ENCODE measurements around the gene GNB4.

The GNB4 gene

DNA sequence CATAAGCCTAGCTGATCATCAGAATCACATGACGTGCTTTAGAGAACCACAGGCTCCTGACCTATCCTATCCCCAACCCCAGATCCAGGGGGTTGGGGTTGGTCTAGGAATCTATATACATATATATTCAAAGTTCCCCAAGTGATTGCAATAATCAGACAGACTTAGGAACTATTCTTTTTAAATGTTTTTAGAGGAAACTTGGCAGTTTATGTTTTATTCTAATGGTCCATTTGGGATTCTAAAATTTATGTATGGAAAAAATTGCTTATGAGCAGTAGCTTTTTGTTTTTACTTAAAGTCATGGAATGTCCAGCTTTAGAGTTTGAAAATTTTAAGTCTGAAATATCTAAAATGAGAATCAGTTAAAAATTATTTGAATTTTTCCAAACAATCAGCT lies 81.6 kb downstream of the GNB4 start:
- Histone ChIP-seq H3K36me3 (ENCODE audit: control insufficient read depth in 1 of 2, insufficient read depth in 2 of 2, low read length in 2 of 2) (peaks cover 8% of the 10 kb centered on the region in 2 experiments), H2AFZ (ENCODE audit: insufficient read depth, low read length, poor library complexity) (no peak overlapping the region), H3K4me3 (ENCODE audit: low read depth, low read length) (no peak overlapping the region), H3K27me3 (ENCODE audit: insufficient read depth, low read length) (no peaks in the 10 kb centered on the region), H3K23ac (ENCODE audit: low read length) (no peak overlapping the region), H3K27ac (ENCODE audit: low read depth, low read length) (no peak overlapping the region), H3K4me1 (ENCODE audit: control insufficient read depth in 1 of 2, insufficient read depth in 2 of 2, low read length in 2 of 2) (no peaks in the 10 kb centered on the region), H2BK120ac (ENCODE audit: insufficient read depth, low read length, poor library complexity) (no peak overlapping the region), H2BK12ac (ENCODE audit: low read length) (no peak overlapping the region), H3K4me2 (ENCODE audit: low read length) (no peak overlapping the region), H4K91ac (ENCODE audit: low read depth, low read length) (no peak overlapping the region), H2BK5ac (ENCODE audit: low read depth, low read length, poor library complexity) (no peak overlapping the region), H3K79me1 (ENCODE audit: low read length) (no peaks in the 10 kb centered on the region), H4K8ac (ENCODE audit: low read depth, low read length) (no peak overlapping the region), H3K79me2 (ENCODE audit: control insufficient read depth, insufficient read depth, low read length, poor library complexity) (no peaks in the 10 kb centered on the region), H3K18ac (ENCODE audit: low read length) (no peak overlapping the region), H4K12ac (ENCODE audit: low read depth, low read length) (no peak overlapping the region), H2AK5ac (ENCODE audit: low read length) (no peak overlapping the region), H3K9me3 (ENCODE audit: insufficient read depth, low read depth, low read length) (no peaks in the 10 kb centered on the region), H3K9ac (ENCODE audit: low read length) (no peak overlapping the region), H3K14ac (ENCODE audit: low read length) (no peak overlapping the region), H3K4ac (ENCODE audit: low read depth, low read length) (no peak overlapping the region)
- no peak for DNase-seq
- no CpG with 5 or more reads among the region's 1 CpG for WGBS (ENCODE audit: extremely low coverage, insufficient coverage, insufficient read length)

DNA sequence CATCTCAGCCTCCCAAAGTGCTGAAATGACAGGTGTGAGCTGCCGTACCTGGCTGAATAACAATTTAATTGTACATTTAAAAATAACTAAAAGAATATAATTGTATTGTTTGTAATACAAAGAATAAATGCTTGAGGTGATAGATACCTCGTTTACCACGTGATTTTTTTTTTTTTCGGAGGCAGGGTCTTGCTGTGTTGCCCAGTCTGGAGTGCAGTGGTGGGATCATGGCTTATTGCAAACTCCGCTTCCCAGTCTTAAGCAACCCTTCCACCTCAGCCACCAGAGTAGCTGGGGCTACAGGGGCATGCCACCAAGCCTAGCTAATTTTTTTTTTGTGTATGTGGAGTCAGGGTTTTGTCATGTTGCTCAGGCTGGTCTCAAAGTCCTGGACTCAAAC lies 87.9 kb downstream of the GNB4 start:
- Histone ChIP-seq H3K36me3 (ENCODE audit: control insufficient read depth in 1 of 2, insufficient read depth in 2 of 2, low read length in 2 of 2) (peaks cover 16 to 21% of the 10 kb centered on the region in 2 experiments), H3K4me2 (ENCODE audit: low read length) (no peak overlapping the region), H3K79me2 (ENCODE audit: control insufficient read depth, insufficient read depth, low read length, poor library complexity) (no peaks in the 10 kb centered on the region), H4K12ac (ENCODE audit: low read depth, low read length) (no peak overlapping the region), H2BK12ac (ENCODE audit: low read length) (no peak overlapping the region), H3K9me3 (ENCODE audit: insufficient read depth, low read depth, low read length) (no peaks in the 10 kb centered on the region), H3K4ac (ENCODE audit: low read depth, low read length) (no peak overlapping the region), H3K23ac (ENCODE audit: low read length) (no peak overlapping the region), H2AK5ac (ENCODE audit: low read length) (no peak overlapping the region), H4K91ac (ENCODE audit: low read depth, low read length) (no peak overlapping the region), H3K18ac (ENCODE audit: low read length) (no peak overlapping the region), H2BK120ac (ENCODE audit: insufficient read depth, low read length, poor library complexity) (no peak overlapping the region), H2AFZ (ENCODE audit: insufficient read depth, low read length, poor library complexity) (no peak overlapping the region), H3K14ac (ENCODE audit: low read length) (no peak overlapping the region), H3K4me1 (ENCODE audit: control insufficient read depth in 1 of 2, insufficient read depth in 2 of 2, low read length in 2 of 2) (no peaks in the 10 kb centered on the region), H3K27me3 (ENCODE audit: insufficient read depth, low read length) (no peaks in the 10 kb centered on the region), H4K8ac (ENCODE audit: low read depth, low read length) (no peak overlapping the region), H3K27ac (ENCODE audit: low read depth, low read length) (no peak overlapping the region), H3K79me1 (ENCODE audit: low read length) (no peaks in the 10 kb centered on the region), H3K4me3 (ENCODE audit: low read depth, low read length) (no peak overlapping the region), H2BK5ac (ENCODE audit: low read depth, low read length, poor library complexity) (no peak overlapping the region), H3K9ac (ENCODE audit: low read length) (no peak overlapping the region)
- no CpG with 5 or more reads among the region's 5 CpGs for WGBS (ENCODE audit: extremely low coverage, insufficient coverage, insufficient read length)
- no peak for DNase-seq

DNA sequence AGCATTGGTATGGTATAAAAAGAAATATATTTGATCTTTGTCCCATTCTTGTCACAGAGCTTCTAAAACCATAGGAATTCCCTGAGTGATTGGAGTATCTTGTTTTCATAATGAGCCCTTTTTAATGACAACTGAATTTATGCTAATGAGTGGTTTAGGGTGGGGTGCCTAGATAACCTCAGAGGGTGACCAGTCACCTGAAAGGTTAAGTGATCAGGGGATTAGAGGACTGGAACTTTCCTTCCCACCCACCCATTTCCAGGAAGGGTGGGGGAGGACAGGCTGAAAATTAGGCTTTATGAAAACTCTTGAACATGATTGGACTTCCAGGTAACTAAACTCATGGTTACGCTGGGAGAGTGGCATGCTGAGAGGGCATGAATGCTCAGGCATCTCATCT lies 95.3 kb downstream of the GNB4 start:
- Histone ChIP-seq H2BK5ac (ENCODE audit: low read depth, low read length, poor library complexity) (no peak overlapping the region), H3K4me1 (ENCODE audit: control insufficient read depth in 1 of 2, insufficient read depth in 2 of 2, low read length in 2 of 2) (no peaks in the 10 kb centered on the region), H3K14ac (ENCODE audit: low read length) (no peak overlapping the region), H3K4ac (ENCODE audit: low read depth, low read length) (no peak overlapping the region), H3K9me3 (ENCODE audit: insufficient read depth, low read depth, low read length) (no peaks in the 10 kb centered on the region), H3K4me2 (ENCODE audit: low read length) (no peak overlapping the region), H2BK12ac (ENCODE audit: low read length) (no peak overlapping the region), H2AK5ac (ENCODE audit: low read length) (no peak overlapping the region), H2AFZ (ENCODE audit: insufficient read depth, low read length, poor library complexity) (no peak overlapping the region), H3K4me3 (ENCODE audit: low read depth, low read length) (no peak overlapping the region), H4K8ac (ENCODE audit: low read depth, low read length) (no peak overlapping the region), H3K27me3 (ENCODE audit: insufficient read depth, low read length) (no peaks in the 10 kb centered on the region), H3K9ac (ENCODE audit: low read length) (no peak overlapping the region), H3K18ac (ENCODE audit: low read length) (no peak overlapping the region), H2BK120ac (ENCODE audit: insufficient read depth, low read length, poor library complexity) (no peak overlapping the region), H4K91ac (ENCODE audit: low read depth, low read length) (no peak overlapping the region), H4K12ac (ENCODE audit: low read depth, low read length) (no peak overlapping the region), H3K27ac (ENCODE audit: low read depth, low read length) (no peak overlapping the region), H3K23ac (ENCODE audit: low read length) (no peak overlapping the region), H3K79me1 (ENCODE audit: low read length) (no peaks in the 10 kb centered on the region), H3K36me3 (ENCODE audit: control insufficient read depth in 1 of 2, insufficient read depth in 2 of 2, low read length in 2 of 2) (peaks cover 22 to 32% of the 10 kb centered on the region in 2 experiments), H3K79me2 (ENCODE audit: control insufficient read depth, insufficient read depth, low read length, poor library complexity) (no peaks in the 10 kb centered on the region)
- DNase-seq: no peak
- no CpG with 5 or more reads among the region's 1 CpG for WGBS (ENCODE audit: extremely low coverage, insufficient coverage, insufficient read length)

DNA sequence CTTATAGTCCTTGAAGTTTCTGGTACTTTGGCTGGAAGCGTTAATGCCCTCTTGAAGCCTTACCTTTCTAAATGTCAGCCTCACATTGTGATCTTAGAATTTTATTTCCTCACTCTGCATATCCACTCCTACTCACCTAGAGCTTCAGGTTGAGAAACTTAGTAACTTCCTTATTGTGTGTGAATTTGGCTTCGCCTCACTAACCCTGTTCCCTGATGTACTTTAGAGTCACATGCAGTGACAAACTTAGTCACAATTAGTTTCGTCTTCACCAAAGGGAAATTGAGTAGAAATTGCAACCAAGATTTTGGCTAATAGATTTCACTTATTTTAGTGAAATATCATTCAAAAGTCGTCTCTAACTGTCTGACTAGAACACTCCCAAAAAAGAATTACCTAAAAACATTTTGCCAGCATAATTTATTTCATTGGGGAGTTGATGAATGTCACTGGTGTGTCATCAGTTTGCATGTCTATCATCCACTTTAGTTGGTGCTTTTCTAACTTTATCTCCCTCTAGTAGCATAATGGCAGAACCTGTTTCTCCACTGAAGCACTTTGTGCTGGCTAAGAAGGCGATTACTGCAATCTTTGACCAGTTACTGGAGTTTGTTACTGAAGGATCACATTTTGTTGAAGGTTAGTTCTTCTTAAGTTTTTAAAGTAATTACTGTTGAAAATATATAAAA lies 102.8 kb downstream of the GNB4 start:
- Histone ChIP-seq H3K23ac (ENCODE audit: low read length) (no peak overlapping the region), H2BK120ac (ENCODE audit: insufficient read depth, low read length, poor library complexity) (no peak overlapping the region), H2AK5ac (ENCODE audit: low read length) (no peak overlapping the region), H2AFZ (ENCODE audit: insufficient read depth, low read length, poor library complexity) (no peak overlapping the region), H3K27ac (ENCODE audit: low read depth, low read length) (no peak overlapping the region), H2BK12ac (ENCODE audit: low read length) (no peak overlapping the region), H2BK5ac (ENCODE audit: low read depth, low read length, poor library complexity) (no peak overlapping the region), H3K14ac (ENCODE audit: low read length) (no peak overlapping the region), H3K18ac (ENCODE audit: low read length) (no peak overlapping the region), H3K79me1 (ENCODE audit: low read length) (peaks cover 4% of the 10 kb centered on the region), H3K36me3 (ENCODE audit: control insufficient read depth in 1 of 2, insufficient read depth in 2 of 2, low read length in 2 of 2) (peaks cover 2 to 14% of the 10 kb centered on the region in 2 experiments), H3K9me3 (ENCODE audit: insufficient read depth, low read depth, low read length) (peaks cover 2% of the 10 kb centered on the region), H3K79me2 (ENCODE audit: control insufficient read depth, insufficient read depth, low read length, poor library complexity) (peaks cover 2% of the 10 kb centered on the region), H4K12ac (ENCODE audit: low read depth, low read length) (no peak overlapping the region), H3K4ac (ENCODE audit: low read depth, low read length) (no peak overlapping the region), H3K4me2 (ENCODE audit: low read length) (peak overlapping the region; percentile 94), H3K4me3 (ENCODE audit: low read depth, low read length) (no peak overlapping the region), H3K27me3 (ENCODE audit: insufficient read depth, low read length) (no peaks in the 10 kb centered on the region), H3K4me1 (ENCODE audit: control insufficient read depth in 1 of 2, insufficient read depth in 2 of 2, low read length in 2 of 2) (no peaks in the 10 kb centered on the region), H3K9ac (ENCODE audit: low read length) (peak overlapping the region; percentile 64), H4K8ac (ENCODE audit: low read depth, low read length) (no peak overlapping the region), H4K91ac (ENCODE audit: low read depth, low read length) (no peak overlapping the region)
- no CpG with 5 or more reads among the region's 5 CpGs for WGBS (ENCODE audit: extremely low coverage, insufficient coverage, insufficient read length)
- peak; percentile 40 to 72 for DNase-seq

Measured in trophoblast cell (in vitro differentiated cells and primary cell).